Activated CD4-positive, alpha-beta T cell treated with anti-CD3 and anti-CD28 coated beads for 24 hours (primary cell): Measurements from ENCODE around the gene PCMTD2.
"Not testable (repeated sequence)": the region's sequence is repeated elsewhere in the genome, so short reads cannot be mapped to it uniquely, and the experiment has no call there.

Experiments used
- DNase-seq, 2 donors: peaks; one replicate each; pipeline ENCODE4 v3.0.0-alpha.2; 2020; ENCODE audit warnings: low read depth in 2 of 2

Gene PCMTD2

GRCh38 chr20:64224351-64225170 is 31.0 kb upstream of the PCMTD2 start:
- no peak for DNase-seq

- DNase-seq, result no peak
Observed at GRCh38 chr20:64225171-64225595, 30.4 kb upstream of the PCMTD2 start.

GRCh38 chr20:64225828-64226598 is 29.5 kb upstream of the PCMTD2 start:
- no peak for DNase-seq

- DNase-seq, result no peak
Observed at GRCh38 chr20:64226686-64227580, 28.6 kb upstream of the PCMTD2 start.

- DNase-seq, result no peak
Observed at GRCh38 chr20:64228086-64228653, 27.4 kb upstream of the PCMTD2 start.

GRCh38 chr20:64228751-64229506 is 26.6 kb upstream of the PCMTD2 start:
- no peak for DNase-seq

- no peak for DNase-seq
Observed at GRCh38 chr20:64229507-64230061, 26.0 kb upstream of the PCMTD2 start.

- DNase-seq, result no peak
Observed at GRCh38 chr20:64230461-64231145, 24.9 kb upstream of the PCMTD2 start.

GRCh38 chr20:64231621-64232550 is 23.7 kb upstream of the PCMTD2 start:
- no peak for DNase-seq

GRCh38 chr20:64232794-64233193 is 22.8 kb upstream of the PCMTD2 start:
- DNase-seq, result no peak

GRCh38 chr20:64233725-64234124 is 21.8 kb upstream of the PCMTD2 start:
- DNase-seq, result no peak

GRCh38 chr20:64234291-64234791 is 21.2 kb upstream of the PCMTD2 start:
- DNase-seq, result no peak

GRCh38 chr20:64234921-64235565 is 20.5 kb upstream of the PCMTD2 start:
- not testable (repeated sequence) for DNase-seq

GRCh38 chr20:64236137-64237088 is 19.1 kb upstream of the PCMTD2 start:
- DNase-seq, result no peak

GRCh38 chr20:64237316-64237715 is 18.2 kb upstream of the PCMTD2 start:
- DNase-seq, result no peak

- DNase-seq, result no peak
Observed at GRCh38 chr20:64238115-64238825, 17.3 kb upstream of the PCMTD2 start.
